Transverse colon (tissue), 4 donors: ENCODE results near the gene DEGS2. TPM values are rescaled to one million over a fixed set of nuclear protein-coding genes. Genes with fewer than 3 reads are reported as not detected.

Experiments
- DNase-seq: peaks from one replicate; pipeline ENCODE4 v3.0.0-alpha.2; 2019
- H3K27ac ChIP-seq, 4 donors: fragments of 200-600 bp; sonication (generic); 2 replicates each; pipeline ENCODE4 v1.5.1; 2016 to 2018; ENCODE audit warnings: inconsistent platforms in 4 of 4
- H3K27me3 ChIP-seq: fragments of 200-600 bp; sonication (generic); 2 replicates; pipeline ENCODE4 v1.5.1; 2017; ENCODE audit warnings: inconsistent platforms
- H3K36me3 ChIP-seq, 4 donors: fragments of 200-600 bp; sonication (generic); 2 replicates each; pipeline ENCODE4 v1.5.1; 2017 to 2019; ENCODE audit warnings: inconsistent platforms in 4 of 4
- H3K4me1 ChIP-seq, 4 donors: fragments of 200-600 bp; sonication (generic); 2 replicates each; pipeline ENCODE4 v1.5.1; 2017 to 2020; ENCODE audit warnings: inconsistent platforms in 4 of 4
- H3K4me3 ChIP-seq, 4 donors: fragments of 200-600 bp; sonication (generic); 1 replicate in 1 of 4; 2 replicates in 3 of 4; pipeline versions ENCODE4 v1.5.1 to v1.6.1; 2017 to 2019; ENCODE audit warnings: inconsistent platforms in 4 of 4
- H3K9me3 ChIP-seq, 2 donors: fragments of 200-600 bp; sonication (generic); 2 replicates each; pipeline ENCODE4 v1.5.1; 2017 to 2019; ENCODE audit warnings: inconsistent platforms in 2 of 2
- EP300 ChIP-seq: sonication (generic); formaldehyde crosslinking; IDR thresholded peaks from one replicate; pipeline ENCODE4 v1.6.1; 2017; ENCODE audit warnings: antibody characterized with exemption, low read depth
- POLR2A ChIP-seq: fragments of 450-650 bp; IDR thresholded peaks from one replicate; pipeline ENCODE4 v1.6.1; 2016; ENCODE audit warnings: antibody characterized with exemption, mild to moderate bottlenecking, moderate library complexity
- POLR2AphosphoS5 ChIP-seq, 3 donors: sonication (generic); formaldehyde crosslinking; IDR thresholded peaks; one replicate each; pipeline ENCODE4 v1.6.1; 2016; ENCODE audit warnings: antibody characterized with exemption in 3 of 3
- WGBS, 2 donors: methylation state at CpG; one replicate each; pipeline ENCODE4 v1.1.5; 2018; ENCODE audit warnings: low coverage in 1 of 2; 5-methylcytosine and 5-hydroxymethylcytosine counted together
- in situ Hi-C, 4 donors: fragments of 200-750 bp; cut with MboI; loops; one replicate each; pipeline versions ENCODE4 v1.15.0 to v1.15.1; 2017; ENCODE audit warnings: low sequenced_read_pairs in 3 of 4, low pct_ligation_motif_present in 1 of 4, low pct_unique_long_range_greater_than_20kb in 1 of 4
- intact Hi-C: fragments of 100-400 bp; cut with DNase I; formaldehyde crosslinking; loops from one replicate; pipeline ENCODE4 v1.15.1; 2023; ENCODE audit warnings: low total_unique reads
- total RNA-seq, 4 donors: library from RNA; depleted of rRNA; stranded (reverse); fragments of >200 nt; gene quantifications; one replicate each; pipeline ENCODE4 v1.1.0, GENCODE V29; 2016
- TF ChIP-seq, protein P1 (sequence below), 5 experiments: fragments of 200-600 bp in 3 of 5; fragments of 450-650 bp in 2 of 5; sonication (generic) in 3 of 5; IDR thresholded peaks; 1 replicate in 2 of 5; 2 replicates in 3 of 5; pipeline ENCODE4 v1.5.1; 2016 to 2017; ENCODE audit warnings: antibody characterized with exemption in 5 of 5, inconsistent platforms in 3 of 5, mild to moderate bottlenecking in 2 of 5, moderate library complexity in 1 of 5

Gene DEGS2
- total RNA-seq, 4 donors from 2014 or later = 4.9 to 33.2 (median 23.7) TPM

DNA sequence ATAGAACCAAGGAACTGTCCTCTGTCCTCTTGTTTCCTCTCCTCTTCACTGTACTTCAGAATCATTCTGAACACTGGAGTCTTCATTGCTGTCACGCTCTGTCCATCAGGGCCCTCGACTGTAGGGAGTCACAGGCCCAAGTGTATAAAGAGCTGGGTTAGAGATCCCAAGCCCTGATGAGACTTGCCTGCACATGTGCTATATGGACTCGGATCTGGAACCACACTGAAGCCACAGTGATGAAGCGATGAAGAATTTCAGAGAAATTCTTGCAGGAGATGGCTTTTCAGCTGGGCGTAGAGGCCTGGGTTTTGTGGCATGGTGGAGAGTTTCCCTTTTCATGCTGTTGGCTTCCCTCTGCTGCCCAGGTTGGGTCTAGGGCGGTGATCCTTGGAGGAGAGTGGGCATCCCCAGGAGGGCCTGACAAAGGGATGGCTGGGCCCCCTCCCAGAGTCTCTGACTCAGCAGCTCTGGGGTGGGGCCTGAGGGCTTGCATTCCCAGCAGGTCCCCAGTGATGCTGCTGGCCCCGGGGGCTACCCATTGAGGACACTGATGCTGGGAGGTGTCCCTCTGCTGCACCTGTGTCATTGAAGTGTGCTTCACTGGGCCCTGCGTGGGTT lies 39.9 kb upstream of the DEGS2 start:
- TF ChIP-seq POLR2AphosphoS5 (IDR thresholded peaks at IDR 0.05) (no peak), EP300 (no peak), POLR2A (no peak)
- TF ChIP-seq, protein P1, sequence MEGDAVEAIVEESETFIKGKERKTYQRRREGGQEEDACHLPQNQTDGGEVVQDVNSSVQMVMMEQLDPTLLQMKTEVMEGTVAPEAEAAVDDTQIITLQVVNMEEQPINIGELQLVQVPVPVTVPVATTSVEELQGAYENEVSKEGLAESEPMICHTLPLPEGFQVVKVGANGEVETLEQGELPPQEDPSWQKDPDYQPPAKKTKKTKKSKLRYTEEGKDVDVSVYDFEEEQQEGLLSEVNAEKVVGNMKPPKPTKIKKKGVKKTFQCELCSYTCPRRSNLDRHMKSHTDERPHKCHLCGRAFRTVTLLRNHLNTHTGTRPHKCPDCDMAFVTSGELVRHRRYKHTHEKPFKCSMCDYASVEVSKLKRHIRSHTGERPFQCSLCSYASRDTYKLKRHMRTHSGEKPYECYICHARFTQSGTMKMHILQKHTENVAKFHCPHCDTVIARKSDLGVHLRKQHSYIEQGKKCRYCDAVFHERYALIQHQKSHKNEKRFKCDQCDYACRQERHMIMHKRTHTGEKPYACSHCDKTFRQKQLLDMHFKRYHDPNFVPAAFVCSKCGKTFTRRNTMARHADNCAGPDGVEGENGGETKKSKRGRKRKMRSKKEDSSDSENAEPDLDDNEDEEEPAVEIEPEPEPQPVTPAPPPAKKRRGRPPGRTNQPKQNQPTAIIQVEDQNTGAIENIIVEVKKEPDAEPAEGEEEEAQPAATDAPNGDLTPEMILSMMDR (IDR thresholded peaks at IDR 0.05) = no peak
- 97 to 100% methylated on average over 1 to 8 of the region's 8 CpGs for WGBS, 2 donors
- in situ Hi-C loops (loop anchor here in 2 of 4 donors (25.0 kb wide), 1 partner anchor 212 kb away; no protein-coding TSS in a partner anchor), intact Hi-C loops (no loop called here)
- Histone ChIP-seq H3K4me1 (no peaks in the 10 kb centered on the region), H3K27ac (no peak overlapping the region), H3K4me3 (no peak overlapping the region), H3K9me3 (no peaks in the 10 kb centered on the region), H3K27me3 (no peaks in the 10 kb centered on the region), H3K36me3 (no peaks in the 10 kb centered on the region)
- DNase-seq = no peak

DNA sequence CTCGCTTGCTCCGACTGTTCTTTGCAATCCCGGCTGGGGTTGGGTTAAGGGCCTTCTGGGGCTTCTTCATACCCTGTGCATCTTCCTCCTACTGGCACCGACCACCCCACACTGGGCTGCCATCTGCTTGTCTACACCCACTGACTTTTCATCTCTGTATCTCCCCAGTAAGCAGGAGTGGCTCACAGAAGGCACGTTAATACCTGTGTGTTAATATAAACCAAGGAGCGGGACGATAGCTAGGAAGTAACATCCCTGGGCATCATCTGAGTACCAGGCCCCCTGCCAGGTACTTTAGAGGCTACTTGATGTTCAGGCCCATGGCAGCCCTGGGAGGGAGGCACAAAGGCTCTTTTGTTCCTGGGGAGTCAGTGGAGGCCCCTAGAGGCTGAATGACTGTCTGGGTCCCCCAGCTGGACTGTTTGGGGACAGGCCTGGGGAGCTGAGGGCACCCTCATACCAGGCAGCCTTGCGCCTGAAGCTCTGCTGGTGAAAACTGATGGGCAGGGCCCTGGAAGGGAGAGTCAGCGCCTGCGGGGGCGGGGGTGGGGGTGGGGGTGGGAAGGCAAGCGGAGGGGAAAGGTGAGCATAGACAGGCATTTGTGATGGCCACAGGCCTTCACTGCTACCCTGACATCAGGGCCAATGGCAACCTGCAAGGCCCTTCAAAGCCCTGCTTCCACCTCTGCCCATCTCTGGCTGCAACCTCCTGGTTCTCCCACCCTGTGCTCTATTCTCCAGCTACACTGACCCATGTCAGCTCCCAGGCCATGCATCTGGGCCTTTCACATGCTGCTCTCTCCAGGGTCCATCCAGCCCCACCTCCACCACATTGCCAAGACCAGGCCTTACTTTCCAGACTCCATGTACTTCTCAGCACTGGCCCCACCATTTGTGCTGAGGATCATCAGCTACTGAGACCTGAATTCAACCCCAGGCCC lies 34.2 kb upstream of the DEGS2 start:
- Histone ChIP-seq H3K27me3 (no peaks in the 10 kb centered on the region), H3K4me1 (peaks cover 5 to 22% (median 15%) of the 10 kb centered on the region in 4 donors), H3K27ac (peak overlapping the region; percentile 77 to 95 (median 88)), H3K4me3 (peak overlapping the region in 3 of 4 donors; percentile 24 to 52 (median 27)), H3K36me3 (no peaks in the 10 kb centered on the region), H3K9me3 (no peaks in the 10 kb centered on the region)
- no peak for DNase-seq
- in situ Hi-C loops = loop anchor here in 2 of 4 donors (25.0 kb wide), 1 partner anchor 206 kb away; no protein-coding TSS in a partner anchor
- no peak for TF ChIP-seq POLR2AphosphoS5 (IDR thresholded peaks at IDR 0.05)
- no peak for TF ChIP-seq EP300
- no peak for TF ChIP-seq POLR2A
- TF ChIP-seq, protein P1 (IDR thresholded peaks at IDR 0.05) = no peak
- intact Hi-C loops = loop anchor here (5.0 kb wide), 1 partner anchor 211 kb away; no protein-coding TSS in a partner anchor
- WGBS, 2 donors = 47 to 58% methylated on average over 4 to 9 of the region's 12 CpGs

DNA sequence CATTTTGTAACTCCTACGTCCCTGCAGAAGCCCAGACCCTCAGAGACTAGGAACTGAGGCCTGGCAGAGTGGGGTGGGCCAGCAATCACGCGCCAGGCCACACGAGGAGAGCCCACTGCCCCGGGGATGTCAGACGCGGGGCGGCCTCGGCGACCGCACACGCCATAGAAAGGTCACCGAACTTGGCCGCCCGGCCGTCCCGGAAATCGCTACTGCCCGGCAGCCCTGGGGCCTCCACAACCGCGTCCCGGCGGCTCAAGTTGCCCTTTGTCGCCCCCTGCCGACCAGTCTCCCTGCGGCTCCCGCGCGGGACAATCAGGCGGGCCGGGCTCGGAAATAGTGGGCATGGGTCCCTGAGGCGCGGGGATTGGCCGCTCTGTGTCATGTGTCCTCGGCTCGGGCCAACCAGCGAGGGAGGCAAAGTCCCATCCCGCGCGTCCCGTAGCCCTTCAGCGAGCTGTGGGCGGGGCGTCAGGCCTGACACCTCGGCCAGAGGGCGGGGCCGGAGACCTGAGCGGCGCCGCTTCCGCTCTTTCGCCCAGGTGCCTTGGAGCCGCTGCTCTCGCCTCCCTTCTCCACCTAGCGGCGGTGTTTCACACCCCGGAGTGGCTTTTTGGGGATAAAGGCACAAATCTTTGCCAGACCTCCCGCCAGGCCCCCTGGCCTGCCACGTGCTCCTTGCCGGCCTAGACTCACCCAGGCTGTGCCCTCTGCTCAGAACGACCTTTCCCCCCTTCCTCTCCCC lies 33.4 kb upstream of the DEGS2 start:
- peak; percentile 100 for DNase-seq
- peaks cover 5 to 30% (median 22%) of the 10 kb centered on the region in 4 donors for H3K4me1 ChIP-seq
- peak overlapping the region in 3 of 4 donors; percentile 25 to 52 (median 27) for H3K4me3 ChIP-seq
- H3K9me3 ChIP-seq = no peaks in the 10 kb centered on the region
- WGBS, 2 donors = 1% methylated on average over 55 of the region's 62 CpGs; no CpG with 5 or more reads in 1 of the 2 donors
- H3K27ac ChIP-seq = peak overlapping the region; percentile 85 to 95 (median 89)
- no peaks in the 10 kb centered on the region for H3K36me3 ChIP-seq
- intact Hi-C loops = loop anchor here (5.0 kb wide), 1 partner anchor 211 kb away; no protein-coding TSS in a partner anchor
- TF ChIP-seq POLR2A (peak; percentile 33), POLR2AphosphoS5 (IDR thresholded peaks at IDR 0.05) (peak; percentile 40 to 55 (median 44)), EP300 (no peak)
- TF ChIP-seq, protein P1 (IDR thresholded peaks at IDR 0.05) = peak; percentile 75 to 98 (median 89)
- no peaks in the 10 kb centered on the region for H3K27me3 ChIP-seq
- in situ Hi-C loops = loop anchor here in 2 of 4 donors (25.0 kb wide), 1 partner anchor 206 kb away; no protein-coding TSS in a partner anchor
